ENCODE measurements around the gene COX4I2. TPM values are rescaled to one million over a fixed set of nuclear protein-coding genes. Genes with fewer than 3 reads are reported as not detected.

The COX4I2 gene
- total RNA-seq, 1 experiment from 2014 or later: not detected

DNA sequence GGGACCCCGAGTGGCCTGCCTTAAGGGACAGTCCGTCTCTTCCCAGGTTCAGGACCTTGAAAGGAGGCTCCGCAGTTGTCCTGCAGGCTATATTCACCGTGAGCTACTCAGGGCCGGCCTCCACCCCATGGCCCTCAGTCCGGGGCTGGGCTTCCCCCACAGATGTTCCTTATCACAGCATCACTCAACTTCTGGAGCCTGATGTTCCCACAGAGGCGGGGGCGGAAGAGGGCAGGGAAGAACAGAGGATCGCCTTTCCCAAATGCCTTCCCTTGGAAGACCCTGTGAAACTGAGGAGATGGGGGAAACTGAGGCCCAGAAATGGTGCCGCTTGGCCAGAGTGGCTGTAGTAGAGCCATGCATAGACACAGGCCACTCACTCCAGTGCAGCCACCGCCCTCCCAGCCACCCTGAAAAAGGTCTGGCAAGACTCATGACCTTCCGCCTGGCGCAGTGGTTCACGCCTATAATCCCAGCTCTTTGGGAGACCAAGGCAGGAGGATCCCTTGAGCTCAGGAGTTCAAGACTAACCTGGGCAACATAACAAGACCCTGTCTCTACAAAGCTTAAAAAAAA is 4.3 kb upstream of the COX4I2 start:
- ChIA-PET POLR2A (ENCODE audit: unreplicated experiment) (interaction anchor here (0.7 kb wide), 1 partner anchor 90 kb away, joined by 3 read pairs; no protein-coding TSS in a partner anchor), CTCF (interaction anchor here (0.5 to 2.2 kb wide), 11 partner anchors 21 to 216 kb away, joined by 3 to 40 read pairs (median 6); partner anchors contain the start of gene BCL2L1)
- Histone ChIP-seq H3K27me3 (ENCODE audit: low read length) (no peaks in the 10 kb centered on the region), H2AFZ (ENCODE audit: low read length) (peak overlapping the region; percentile 74; the same call in 1 of the 2 replicates), H4K20me1 (ENCODE audit: low read length) (no peaks in the 10 kb centered on the region), H3K79me2 (ENCODE audit: low read length) (no peaks in the 10 kb centered on the region), H3K9me3 (ENCODE audit: low read length) (no peaks in the 10 kb centered on the region), H3K36me3 (ENCODE audit: low read depth, low read length) (no peaks in the 10 kb centered on the region), H3K9me2 (replicated peaks; ENCODE audit: low read length) (no peaks in the 10 kb centered on the region), H3F3A (ENCODE audit: low read length, unreplicated experiment) (no peaks in the 10 kb centered on the region), H3K4me3 (ENCODE audit: low read length) (no peak overlapping the region), H3K9ac (ENCODE audit: low read length) (no peak overlapping the region), H3K27ac (ENCODE audit: low read length) (no peak overlapping the region), H3K4me1 (ENCODE audit: insufficient read depth, low read length) (no peaks in the 10 kb centered on the region), H3K4me2 (ENCODE audit: low read length) (no peak overlapping the region)
- DNase-seq (no peak), ATAC-seq (no peak)
- no TSS peak for BruUV-seq (replicated peaks)
- intact Hi-C loops (cut with micrococcal nuclease): no loop called here
- TF ChIP-seq EZH2 (IDR thresholded peaks at IDR 0.05; ENCODE audit: low read length, unreplicated experiment): no peak
- no peak for TF ChIP-seq CTCF (conservative IDR thresholded peaks at IDR 0.05; ENCODE audit: low read depth, low read length)
- TF ChIP-seq EZH2phosphoT487 (IDR thresholded peaks at IDR 0.05; ENCODE audit: borderline replicate concordance, low read length): no peak

GRCh38 chr20:31638317-31638716 is 605 bp downstream of the COX4I2 start:
- Histone ChIP-seq H2AFZ (ENCODE audit: low read length) (no peak overlapping the region), H3K4me2 (ENCODE audit: low read length) (no peak overlapping the region)
- CTCF ChIA-PET: no interaction called here

More at GRCh38 chr20:31638317-31638716, 605 bp downstream of the COX4I2 start:
- Histone ChIP-seq H3K27me3 (ENCODE audit: low read length) (no peaks in the 10 kb centered on the region), H3K9me2 (replicated peaks; ENCODE audit: low read length) (no peaks in the 10 kb centered on the region), H3K79me2 (ENCODE audit: low read length) (no peaks in the 10 kb centered on the region), H4K20me1 (ENCODE audit: low read length) (no peaks in the 10 kb centered on the region), H3K27ac (ENCODE audit: low read length) (no peak overlapping the region), H3K4me3 (ENCODE audit: low read length) (no peak overlapping the region), H3K9me3 (ENCODE audit: low read length) (no peaks in the 10 kb centered on the region), H3F3A (ENCODE audit: low read length, unreplicated experiment) (no peaks in the 10 kb centered on the region), H3K4me1 (ENCODE audit: insufficient read depth, low read length) (no peaks in the 10 kb centered on the region), H3K9ac (ENCODE audit: low read length) (no peak overlapping the region), H3K36me3 (ENCODE audit: low read depth, low read length) (no peaks in the 10 kb centered on the region)
- intact Hi-C loops (cut with micrococcal nuclease): no loop called here
- DNase-seq (no peak), ATAC-seq (no peak)
- no peak for TF ChIP-seq EZH2phosphoT487 (IDR thresholded peaks at IDR 0.05; ENCODE audit: borderline replicate concordance, low read length)
- TF ChIP-seq CTCF (conservative IDR thresholded peaks at IDR 0.05; ENCODE audit: low read depth, low read length): no peak
- TF ChIP-seq EZH2 (IDR thresholded peaks at IDR 0.05; ENCODE audit: low read length, unreplicated experiment): no peak
- BruUV-seq (replicated peaks): no TSS peak
- POLR2A ChIA-PET (ENCODE audit: unreplicated experiment): no interaction called here

All from PC-3 (cell line).